HG03460 (cell line): ENCODE measurements around the gene CRYBA2.

Source experiments
- ATAC-seq: cut with Tn5 transposase; IDR thresholded peaks from one replicate; pipeline ENCODE4 v1.9.1; 2021; ENCODE audit not compliant: unreplicated experiment

CRYBA2 gene

DNA sequence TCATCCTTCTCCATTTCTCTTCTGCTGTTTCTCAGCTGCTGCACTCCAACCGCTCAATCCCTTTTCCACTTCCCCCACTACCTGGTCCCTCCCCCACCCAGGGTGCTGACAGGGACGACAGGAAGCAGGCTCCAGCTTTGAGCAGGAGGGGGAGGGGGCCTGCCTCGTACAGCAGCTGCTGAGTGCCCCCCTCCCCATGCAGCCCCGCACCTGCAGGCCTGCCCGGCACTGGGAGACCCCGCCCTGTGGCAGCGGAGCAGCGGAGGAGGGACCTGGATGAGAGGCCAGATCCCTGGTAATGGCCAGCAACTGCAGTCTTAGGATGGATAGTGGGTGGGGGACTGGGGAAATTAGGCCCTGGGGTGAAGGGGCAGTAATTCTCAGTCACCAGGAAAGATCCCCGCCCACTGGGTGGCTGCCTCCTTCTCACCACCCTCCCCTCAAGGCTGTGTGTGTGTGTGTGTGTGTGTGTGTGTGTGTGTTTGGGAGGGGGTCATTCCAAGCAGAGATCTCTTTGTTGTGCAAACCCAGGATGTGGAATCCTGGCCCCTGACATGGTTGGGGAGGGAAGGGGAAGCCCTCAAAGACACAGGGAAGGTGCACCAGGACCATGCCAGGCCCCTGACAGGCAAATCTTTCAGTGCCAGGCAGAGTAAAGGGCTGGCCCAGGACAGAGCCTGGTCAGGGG lies 6.8 kb upstream of the CRYBA2 start:
- ATAC-seq = no peak

DNA sequence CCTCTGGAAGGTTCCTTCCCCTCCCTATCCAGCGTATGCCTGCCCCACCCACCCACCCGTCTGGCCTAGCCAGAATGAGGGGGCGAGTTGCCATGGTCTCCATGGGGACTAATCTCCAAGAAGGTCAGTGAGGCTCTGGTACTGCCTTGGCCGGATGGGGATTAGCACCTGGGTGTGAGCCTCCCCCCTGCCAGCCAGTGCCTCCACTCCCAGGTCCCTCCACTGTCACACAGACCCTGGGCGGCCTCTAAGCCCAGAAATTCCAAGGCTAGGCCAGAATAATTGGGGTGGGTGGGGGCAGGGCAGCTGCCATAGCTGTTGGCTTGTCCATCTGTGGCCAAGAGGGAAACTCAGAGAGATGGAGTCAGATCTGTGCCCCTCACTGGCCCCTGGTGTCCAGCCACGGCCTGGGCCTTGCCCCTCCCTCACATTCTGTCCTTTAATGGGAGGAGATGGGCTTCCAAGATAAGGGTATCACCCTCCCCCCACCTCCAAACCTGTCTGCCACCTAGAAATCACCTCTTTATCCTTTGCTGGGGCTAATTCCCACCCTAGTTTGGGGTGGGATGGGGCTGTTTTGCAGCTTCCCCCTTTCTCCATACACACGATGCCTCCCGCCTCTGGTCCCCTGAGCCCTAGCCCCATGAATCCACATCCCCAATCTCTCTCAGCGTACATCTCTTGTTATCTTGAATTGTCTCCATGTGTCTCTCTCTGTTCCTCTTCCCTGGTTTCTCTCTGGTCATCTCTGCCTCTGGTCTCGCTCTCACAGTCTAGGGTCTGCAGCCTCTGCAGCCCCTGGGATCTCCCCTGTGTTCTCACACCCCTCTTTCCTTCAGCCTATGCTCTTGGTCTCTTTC lies 6.0 kb upstream of the CRYBA2 start:
- ATAC-seq = no peak

DNA sequence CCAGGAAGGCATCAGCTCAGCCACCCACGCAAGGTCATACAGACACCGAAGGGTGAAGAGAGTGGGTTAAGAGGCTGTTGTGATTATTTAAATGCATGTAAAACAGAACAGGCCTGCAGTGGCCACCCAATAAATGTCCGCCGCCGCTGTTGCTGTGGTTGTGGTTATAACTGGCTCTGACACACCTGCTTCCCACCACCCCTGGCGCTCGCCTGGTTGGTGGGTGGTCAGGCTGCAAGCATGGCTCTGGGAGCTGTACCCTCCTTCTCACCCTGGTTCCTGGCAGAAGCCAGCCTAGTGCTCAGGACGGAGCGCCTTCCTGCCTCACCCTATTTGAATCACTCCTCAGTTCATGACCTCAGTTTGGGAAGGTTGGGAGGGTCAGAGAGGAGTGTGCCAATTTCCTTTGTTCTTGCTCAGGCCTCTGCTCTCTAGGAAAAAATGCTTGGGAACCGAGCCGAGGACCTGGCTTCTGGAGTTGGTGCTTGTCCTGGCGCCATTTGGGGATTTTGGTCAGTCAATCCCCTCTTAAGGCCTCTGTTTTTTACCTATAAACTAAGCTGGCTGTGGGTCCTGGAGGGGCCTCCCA lies 5.3 kb upstream of the CRYBA2 start:
- ATAC-seq = no peak

DNA sequence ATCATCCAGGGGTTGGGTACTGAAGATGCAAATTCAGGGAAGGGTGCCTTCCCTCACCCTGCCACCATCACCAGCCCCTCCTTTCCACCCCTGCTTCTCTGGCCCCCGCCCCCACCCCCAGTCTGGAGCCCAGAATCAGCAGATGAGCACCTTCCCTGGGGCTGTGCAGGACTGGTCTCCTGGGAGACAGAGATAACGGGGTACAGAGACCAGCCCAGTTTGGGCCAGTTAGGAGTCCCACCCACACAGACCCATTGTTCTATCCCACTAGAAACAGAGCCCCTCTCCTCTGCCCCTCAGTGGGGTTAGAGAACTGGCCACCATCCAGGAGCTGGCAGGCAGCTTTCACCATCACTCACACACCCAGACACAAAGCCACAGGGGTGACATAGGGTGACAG lies 4.5 kb upstream of the CRYBA2 start:
- no peak for ATAC-seq

DNA sequence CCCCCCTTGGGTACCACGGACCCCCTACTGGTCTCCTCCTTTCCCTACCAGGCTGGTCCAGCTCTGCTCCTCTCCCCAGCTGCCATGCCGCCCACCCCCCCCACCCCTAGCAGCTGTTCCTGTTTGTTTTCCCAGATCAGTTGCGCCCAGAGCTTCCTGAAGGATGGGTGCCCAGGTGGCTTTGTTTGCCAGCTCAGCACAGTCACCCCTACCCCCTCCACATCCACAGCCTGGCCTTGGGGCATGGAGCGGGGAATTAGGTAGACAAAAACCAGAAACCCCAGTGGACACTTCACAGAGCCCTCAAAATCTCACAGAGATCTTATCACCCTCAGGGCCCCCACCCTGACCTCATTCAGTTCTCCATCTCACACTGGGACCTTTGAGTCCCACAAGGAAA lies 3.7 kb upstream of the CRYBA2 start:
- ATAC-seq = no peak

DNA sequence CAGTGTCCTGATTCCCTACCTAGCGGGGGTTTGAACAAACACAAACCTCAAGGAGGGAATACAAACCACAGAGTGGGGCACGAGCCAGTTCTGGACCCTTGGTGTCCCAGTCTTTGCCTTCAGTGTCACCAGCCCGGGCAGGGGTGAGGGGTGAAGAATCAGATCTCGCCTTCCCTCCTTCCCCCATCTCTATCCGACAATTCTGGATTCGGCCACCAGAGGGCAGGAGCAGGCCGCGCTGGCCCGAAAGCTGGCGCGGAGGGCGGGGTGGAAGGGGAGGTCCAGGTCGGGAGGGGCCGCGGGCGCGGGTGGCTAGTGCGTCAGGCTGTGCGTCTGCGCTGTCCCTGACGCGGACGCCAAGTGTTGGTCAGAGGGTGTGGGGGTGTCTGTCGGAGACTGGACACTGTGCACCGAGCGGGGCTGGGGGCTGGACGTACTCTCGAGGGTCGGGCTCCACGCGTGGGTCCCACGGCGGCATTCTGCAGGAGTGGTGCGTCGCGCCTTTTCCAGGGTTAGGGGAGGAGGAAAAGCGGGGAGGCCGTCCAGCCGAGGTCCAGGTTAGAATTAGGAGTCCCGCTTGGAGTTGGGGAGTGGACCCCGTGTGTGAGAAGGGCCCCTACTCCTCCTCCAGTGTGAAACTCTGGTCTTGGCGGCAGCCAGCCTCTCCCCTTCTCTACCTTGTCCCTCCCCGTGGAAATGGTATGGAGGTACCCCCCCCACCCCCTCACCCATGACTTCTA lies 2.9 kb upstream of the CRYBA2 start:
- ATAC-seq = peak; percentile 65

DNA sequence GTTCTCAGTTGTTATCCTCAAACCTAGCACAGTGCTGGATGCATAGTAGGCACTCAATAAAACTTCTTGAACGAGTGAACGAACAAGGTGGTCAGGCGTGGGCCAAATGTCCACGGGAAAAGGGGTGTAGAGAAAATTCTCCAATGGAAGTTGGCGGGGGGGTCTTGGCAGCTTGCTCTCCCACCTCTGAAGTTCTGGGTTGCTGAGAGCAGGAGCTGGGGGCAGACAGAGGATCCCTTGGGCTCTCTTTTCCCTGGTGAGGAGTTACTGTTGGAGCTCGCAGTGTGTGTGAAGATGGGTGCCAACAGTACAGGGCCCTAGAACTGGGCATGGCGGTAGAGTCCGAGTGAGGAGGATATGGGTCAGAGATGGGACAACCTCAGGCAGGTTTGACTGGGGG lies 2.3 kb upstream of the CRYBA2 start:
- no peak for ATAC-seq

DNA sequence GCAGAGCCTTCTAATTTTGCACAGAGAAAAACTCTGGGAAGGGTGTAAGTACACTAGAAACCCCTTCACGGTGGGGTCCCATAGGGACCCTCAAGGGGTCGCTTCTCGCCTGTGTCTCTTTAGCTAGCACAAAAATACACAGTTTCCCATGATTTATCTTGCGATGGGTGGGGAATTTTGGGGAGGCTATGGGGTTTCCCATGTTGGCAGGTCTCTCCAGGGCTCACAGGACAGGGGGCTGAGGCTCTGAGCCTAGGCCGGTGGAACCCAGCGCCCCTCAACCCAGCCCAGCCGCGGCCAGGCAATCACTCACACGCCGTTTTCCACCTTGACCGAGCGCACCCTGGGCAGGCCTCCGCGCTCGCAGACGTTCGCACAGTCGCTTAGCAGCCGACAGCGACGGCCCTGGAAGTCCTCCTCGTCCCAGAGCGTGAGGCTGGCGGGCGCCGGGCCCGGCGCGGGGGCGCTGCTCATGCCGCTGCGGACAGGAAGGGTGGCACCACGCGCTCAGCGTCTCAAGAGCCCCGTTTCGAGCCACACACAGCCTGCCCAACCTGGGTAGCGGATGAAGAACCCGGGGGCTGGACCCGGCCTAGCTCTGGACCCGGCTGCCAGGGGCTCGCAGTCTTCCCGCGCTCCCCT lies 398 bp downstream of the CRYBA2 start:
- no peak for ATAC-seq

DNA sequence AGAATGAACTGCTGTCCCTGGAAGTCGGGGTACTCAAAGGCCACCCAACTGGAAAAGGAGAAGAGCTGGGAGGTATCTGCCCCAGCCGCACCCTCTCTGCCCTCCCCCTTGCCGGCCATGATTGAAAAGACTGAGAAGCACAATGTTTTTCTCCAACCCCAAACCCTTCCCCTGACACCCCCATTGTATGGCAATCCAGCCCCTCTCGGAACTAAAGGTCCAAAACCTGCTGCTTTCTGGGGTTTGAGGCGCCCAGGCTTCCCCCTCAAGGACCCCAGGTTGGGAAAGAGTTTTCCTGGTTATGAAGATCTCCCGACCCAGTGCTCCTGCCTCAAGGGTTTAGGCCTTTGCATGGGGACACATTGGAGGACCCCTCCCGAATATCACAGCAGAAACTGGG lies 1.0 kb downstream of the CRYBA2 start:
- ATAC-seq = no peak

DNA sequence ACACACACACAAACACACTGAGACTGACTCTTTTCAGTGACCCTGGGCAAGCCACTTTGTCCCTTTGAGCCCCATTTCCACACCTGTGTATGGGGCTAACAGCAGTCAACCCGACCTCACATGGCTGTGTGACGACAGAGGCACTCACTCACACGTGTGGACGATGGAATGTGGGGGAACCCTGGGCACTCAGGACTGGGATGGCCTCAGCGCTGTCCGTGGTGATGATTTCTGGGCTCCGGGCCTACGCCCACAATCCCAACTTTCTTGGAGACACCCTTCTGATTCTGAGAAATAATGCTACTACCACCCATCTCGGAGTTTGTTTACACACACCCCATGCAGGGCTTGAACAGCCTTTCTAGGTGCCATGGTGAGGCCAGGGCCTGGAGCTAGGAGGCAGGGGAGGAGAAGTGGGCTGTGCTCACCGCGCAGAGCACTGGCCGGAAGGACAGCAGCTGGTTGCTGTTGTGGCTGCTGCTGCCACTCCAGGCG lies 1.5 kb downstream of the CRYBA2 start:
- no peak for ATAC-seq

DNA sequence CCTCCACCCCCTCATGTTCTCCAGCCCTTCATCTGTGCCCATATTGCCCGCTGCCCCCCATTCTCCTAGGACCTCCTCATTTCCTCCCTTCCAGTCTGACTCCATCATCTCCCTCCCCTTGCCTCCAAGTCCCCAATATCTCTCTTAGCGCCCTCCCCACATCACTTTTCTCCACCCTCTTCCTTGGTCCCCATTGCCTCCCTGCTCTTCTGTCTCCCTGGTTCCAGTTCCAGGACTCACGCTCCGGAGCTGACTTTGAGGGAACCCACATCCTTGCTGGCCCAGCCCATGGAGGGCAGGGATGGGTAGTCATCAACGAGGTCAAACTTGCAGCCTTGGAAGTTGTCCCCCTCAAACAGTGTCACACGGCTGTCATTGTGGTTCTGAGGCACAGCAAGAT lies 2.6 kb downstream of the CRYBA2 start:
- ATAC-seq = no peak

DNA sequence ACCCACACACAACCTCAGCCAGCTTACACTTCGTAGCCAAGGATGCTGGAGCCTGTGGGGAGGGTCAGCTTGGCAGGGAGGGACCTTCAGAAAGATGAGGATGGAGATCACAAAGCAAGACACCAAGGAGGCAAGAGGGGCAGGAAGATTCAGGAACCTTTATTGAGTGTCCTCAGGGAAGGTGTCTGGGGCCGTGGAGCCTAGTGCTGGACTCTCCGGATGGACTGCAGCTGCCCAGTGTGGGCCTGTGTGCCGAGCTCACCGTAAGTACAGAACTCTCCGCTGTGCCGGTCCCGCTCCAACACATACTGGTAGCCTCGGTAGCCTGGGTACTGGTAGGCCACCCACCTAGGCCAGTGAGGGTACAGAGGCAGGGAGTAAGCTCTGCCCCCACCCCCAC lies 3.2 kb downstream of the CRYBA2 start:
- no peak for ATAC-seq

DNA sequence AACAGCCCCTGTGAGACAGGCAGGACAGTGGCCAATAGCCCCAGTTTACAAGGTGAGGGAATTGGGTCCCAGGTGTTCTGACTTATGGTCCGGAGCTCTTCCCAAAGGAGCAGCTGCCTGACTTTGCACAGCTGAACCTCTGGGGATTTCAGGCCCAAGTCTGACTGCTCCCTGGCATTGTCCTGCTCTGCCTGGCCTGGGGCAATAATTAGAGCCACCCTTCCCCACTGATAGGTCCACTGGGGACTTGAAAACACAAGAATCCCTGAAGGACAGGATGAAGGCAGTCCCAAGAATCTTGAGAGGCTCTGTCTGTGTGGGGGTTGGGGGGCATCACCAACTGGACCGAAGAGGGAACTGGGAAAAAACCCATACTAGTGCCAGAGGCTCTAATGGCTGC lies 4.6 kb downstream of the CRYBA2 start:
- no peak for ATAC-seq

DNA sequence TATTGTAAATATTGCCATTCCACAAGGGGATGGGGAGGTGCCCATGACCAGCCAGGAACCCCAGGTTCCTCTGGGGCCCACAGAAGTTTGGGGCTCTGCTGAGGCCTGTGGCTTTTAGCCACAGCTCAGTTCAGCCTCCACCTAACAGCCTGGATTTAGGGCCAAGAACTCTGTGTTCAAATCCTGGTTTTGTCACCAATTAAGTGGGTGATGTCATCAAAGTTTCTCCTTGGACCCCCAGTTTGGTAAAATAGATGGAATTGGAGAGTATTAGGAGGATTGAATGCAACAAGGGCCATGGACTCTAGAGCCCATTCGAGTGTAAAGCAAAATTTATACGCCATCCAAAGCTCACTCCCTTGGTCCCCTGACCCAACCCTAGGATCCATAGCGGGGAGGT lies 5.1 kb downstream of the CRYBA2 start:
- ATAC-seq = no peak

DNA sequence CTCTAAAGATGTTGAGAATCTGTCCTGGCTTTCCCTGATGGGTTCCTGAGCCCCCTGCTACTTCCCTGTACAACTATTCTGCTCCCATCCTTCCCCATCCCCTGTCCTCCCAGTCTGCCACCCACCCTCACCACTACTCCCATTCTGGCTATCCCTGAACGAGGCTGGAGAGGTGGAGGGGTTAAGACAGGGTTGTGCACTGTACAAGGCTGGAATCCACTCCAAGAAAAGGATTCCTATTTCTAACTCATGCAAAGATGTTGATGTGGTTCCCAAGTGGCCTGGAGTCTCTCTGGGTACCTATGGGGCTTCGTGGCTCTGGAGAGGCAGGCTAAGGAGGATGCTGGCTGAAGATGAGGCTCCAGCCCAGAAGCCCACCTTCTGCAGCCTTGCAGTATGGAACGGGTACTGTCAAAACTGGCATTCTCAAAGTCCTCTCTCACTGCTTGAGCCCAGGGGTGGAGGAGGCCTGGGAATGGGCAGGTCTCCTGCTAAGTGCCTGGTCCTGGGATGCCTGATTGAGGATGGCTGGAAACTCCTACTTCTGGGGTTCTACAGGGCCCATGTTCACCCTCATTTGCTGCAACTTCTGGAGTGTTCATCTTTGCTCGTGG lies 7.0 kb downstream of the CRYBA2 start:
- ATAC-seq = no peak

DNA sequence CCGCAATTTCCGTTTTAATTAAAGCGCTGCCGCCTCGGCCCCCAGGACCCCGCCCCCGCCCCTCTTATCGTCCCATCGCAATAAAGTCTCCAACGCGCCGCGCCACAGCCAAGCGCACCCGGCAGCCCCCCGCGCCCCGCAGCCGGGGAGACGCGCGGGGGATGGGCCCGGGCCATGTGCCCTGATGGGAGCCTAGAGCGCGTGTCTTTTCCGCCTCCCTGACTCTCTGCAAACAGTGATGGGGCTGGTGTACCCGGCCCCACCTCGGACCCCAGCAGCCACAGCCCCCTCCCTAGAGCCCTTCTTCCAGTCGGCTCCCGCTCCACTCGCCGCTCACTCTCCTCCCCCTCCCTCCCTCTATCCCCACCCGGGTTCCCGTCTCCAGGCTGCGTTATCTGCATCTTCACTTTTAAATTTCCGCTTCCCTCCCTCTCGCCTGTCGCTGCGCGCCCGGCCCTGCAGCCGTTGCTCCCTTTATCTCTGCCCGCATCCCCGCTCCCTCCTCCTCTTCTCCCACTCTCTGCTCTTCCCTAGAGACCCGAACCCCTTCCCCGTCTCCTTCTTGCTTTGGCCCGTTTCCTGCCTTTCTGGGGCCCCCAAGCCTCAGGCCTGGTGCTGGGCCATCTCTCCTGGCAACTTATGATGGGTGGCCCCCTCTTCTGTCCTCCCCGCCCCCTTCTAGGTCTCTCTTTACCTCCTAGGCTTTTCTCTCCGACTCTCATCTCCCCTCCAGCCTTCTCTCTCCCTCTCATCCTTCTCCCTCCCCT lies 7.7 kb downstream of the CRYBA2 start:
- ATAC-seq = no peak

DNA sequence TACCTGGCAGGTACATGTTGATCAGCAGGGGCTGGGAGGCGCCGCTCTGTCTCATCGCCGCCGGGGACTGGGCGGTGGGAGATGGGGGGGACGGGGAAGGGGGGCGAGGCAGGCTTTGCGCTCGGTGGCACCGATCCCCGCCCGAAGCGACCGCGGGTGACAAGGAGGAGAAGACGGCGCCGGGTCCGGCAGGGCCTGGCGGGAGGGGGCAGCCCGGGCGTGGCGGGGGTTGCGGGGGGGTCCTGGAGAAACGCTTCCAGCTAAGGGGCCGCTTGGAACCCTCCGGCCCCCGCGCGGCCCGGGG lies 8.2 kb downstream of the CRYBA2 start, which contains the start of gene FEV:
FEV (minus strand) TSS at position 164 of the 304 bp plus-strand sequence; CDS start at position 55, 109 bp downstream.
- no peak for ATAC-seq

DNA sequence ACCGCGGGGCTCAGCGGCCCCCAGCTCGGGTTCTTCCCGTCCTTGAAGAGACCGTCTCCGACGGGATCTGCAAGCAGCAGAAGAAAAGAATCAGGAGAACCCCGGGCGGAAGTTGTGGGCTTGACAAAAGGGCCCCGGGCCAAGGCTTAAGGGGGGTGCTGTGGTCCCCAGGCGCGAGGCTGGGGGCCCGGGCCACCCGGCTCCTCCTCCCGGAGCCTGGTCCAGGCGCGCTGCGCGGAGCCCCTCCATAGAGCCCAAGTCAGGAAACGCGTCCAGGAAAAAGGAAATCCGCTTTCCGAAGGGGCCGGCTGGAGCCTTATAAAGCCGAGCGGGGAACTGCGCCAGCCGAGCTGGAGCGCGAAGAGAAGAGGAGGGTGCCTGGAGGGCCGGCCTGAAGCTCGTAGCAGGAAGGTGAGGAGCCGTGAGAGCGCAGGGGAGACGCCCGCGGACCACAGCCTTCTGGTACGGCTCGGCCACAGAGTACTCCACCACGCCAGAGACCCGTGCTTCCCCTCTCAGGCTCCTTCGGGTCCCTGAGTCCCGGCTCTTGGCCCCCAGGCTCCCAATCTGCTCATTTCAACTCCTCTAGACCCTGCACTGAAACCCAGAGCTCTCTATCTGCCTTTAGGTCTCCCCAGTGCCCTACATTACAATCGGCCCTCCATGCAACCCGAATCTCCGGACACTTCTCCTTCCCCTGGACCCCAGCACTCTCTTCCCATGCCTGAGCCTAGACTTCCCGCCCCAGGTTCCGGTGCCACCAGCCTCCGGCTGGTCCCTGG lies 8.8 kb downstream of the CRYBA2 start:
- ATAC-seq = no peak

DNA sequence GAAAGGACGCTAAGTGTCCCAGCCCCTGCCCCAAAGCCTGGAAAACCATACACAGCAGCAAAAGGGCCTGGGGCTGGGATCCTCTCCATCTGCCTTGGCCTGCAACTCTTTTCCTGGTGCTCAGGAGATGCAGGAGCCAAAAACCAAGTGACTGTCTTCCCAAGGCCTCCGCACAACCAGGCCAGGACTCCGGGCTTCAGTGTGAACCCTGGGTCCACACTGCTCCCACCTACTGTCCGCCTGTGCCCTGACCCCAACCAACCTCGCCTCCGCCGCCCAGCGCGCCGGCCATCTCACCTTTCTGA lies 9.3 kb downstream of the CRYBA2 start:
- no peak for ATAC-seq
